Measurements from ENCODE around the gene SLC31A1. TPM values are rescaled to one million over a fixed set of nuclear protein-coding genes. Genes with fewer than 3 reads are reported as not detected.

Gene SLC31A1
- total and polyA plus RNA-seq, 2 of the 8 experiments (the other 6 are each of a cell fraction or from before 2014, with no cell fraction given): 23.9 to 40.8 TPM

DNA sequence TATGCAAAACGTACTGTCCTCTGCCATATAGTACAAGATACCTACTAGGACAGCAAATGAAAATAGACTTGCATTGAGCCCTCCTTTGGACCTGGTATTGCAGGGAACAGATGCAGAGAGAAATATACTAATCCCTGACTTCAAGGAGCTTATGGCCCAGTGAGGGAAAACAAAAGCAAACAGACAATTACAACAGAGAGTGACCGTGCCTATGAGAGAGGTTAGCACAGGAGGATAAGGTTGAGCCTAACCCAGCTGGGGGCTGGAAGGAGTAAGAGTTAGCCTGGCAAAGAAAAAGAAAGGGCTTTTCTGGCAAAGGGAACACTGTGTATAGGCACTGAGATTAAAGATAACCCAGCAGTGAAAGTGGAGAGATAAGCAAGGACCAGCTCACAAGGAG is 48.5 kb downstream of the SLC31A1 start:
- Histone ChIP-seq H3K23me2 (ENCODE audit: low read depth, low read length) (peaks cover 2% of the 10 kb centered on the region; the same call in 1 of the 2 replicates), H3K56ac (replicated peaks; ENCODE audit: insufficient read length, low read depth, low read length) (no peak overlapping the region), H3K9me3 (ENCODE audit: insufficient read depth in 2 of 2, low read depth in 1 of 2, low read length in 1 of 2) (no peaks in the 10 kb centered on the region), H2BK20ac (ENCODE audit: low read length) (no peak overlapping the region), H3K18ac (ENCODE audit: extremely low read depth, low read length) (no peak overlapping the region), H3K4me1 (replicated peaks in 1 of 4; ENCODE audit: control insufficient read depth in 3 of 4, insufficient read depth in 4 of 4, low read length in 3 of 4) (no peaks in the 10 kb centered on the region), H2AK5ac (ENCODE audit: low read depth, low read length) (no peak overlapping the region), H3K27ac (ENCODE audit: low read depth, low read length) (no peak overlapping the region), H3K23ac (ENCODE audit: insufficient read length) (no peak overlapping the region), H3K79me1 (ENCODE audit: low read depth, low read length) (no peaks in the 10 kb centered on the region), H4K91ac (replicated peaks; ENCODE audit: insufficient read length, low read length) (no peak overlapping the region), H3K9ac (replicated peaks in 1 of 4; ENCODE audit: extremely low read depth in 1 of 4, low read depth in 3 of 4, low read length in 3 of 4) (no peak overlapping the region), H2AFZ (ENCODE audit: low read length) (no peak overlapping the region), H3K14ac (ENCODE audit: insufficient read length) (no peak overlapping the region), H3K4ac (replicated peaks; ENCODE audit: insufficient read length, low read depth, low read length) (no peak overlapping the region), H2BK120ac (replicated peaks; ENCODE audit: low read depth, low read length) (no peak overlapping the region), H3K4me2 (ENCODE audit: insufficient read depth in 1 of 2, low read depth in 2 of 2, low read length in 2 of 2) (no peak overlapping the region), H2BK5ac (ENCODE audit: low read depth, low read length) (no peak overlapping the region), H3K36me3 (ENCODE audit: control insufficient read depth in 2 of 4, insufficient read depth in 4 of 4, low read length in 3 of 4) (peaks cover 3 to 27% (median 16%) of the 10 kb centered on the region in 4 experiments), H4K8ac (ENCODE audit: extremely low read depth, insufficient read depth, low read length) (no peak overlapping the region), H3K4me3 (ENCODE audit: extremely low read depth in 1 of 4, insufficient read depth in 2 of 4, low read depth in 3 of 4, low read length in 4 of 4) (no peak overlapping the region), H3K27me3 (replicated peaks in 1 of 4; ENCODE audit: control insufficient read depth in 3 of 4, extremely low read depth in 1 of 4, insufficient read depth in 3 of 4, low read length in 3 of 4) (no peaks in the 10 kb centered on the region), H2BK15ac (ENCODE audit: low read length) (no peak overlapping the region), H4K20me1 (replicated peaks in 1 of 2; ENCODE audit: control insufficient read depth in 1 of 2, insufficient read depth in 2 of 2, low read length in 2 of 2) (peaks cover 0 to 2% of the 10 kb centered on the region in 2 experiments), H2BK12ac (ENCODE audit: low read depth, low read length) (no peak overlapping the region), H3K79me2 (ENCODE audit: control insufficient read depth in 1 of 2, insufficient read depth in 2 of 2, low read length in 2 of 2) (no peaks in the 10 kb centered on the region; a peak in 1 of 4 replicates), H4K5ac (ENCODE audit: insufficient read length, low read depth, low read length) (no peak overlapping the region)
- DNase-seq (ENCODE audit: low read depth in 1 of 2, low spot score in 2 of 2) (no peak), FAIRE-seq (no peak)
- ChIA-PET CTCF (ENCODE audit: partially characterized antibody) (interaction anchor here (0.9 to 1.3 kb wide), 2 partner anchors 78 to 140 kb away, joined by 4 read pairs; no protein-coding TSS in a partner anchor), POLR2A (ENCODE audit: partially characterized antibody) (interaction anchor here (1.2 kb wide), 1 partner anchor 48 kb away, joined by 3 read pairs; the partner anchor contains the start of gene SLC31A1)
- WGBS, 2 experiments (ENCODE audit: extremely low coverage in 1 of 2, insufficient coverage in 1 of 2, insufficient read length in 1 of 2, insufficient replicate concordance in 2 of 2, low coverage in 1 of 2, low lambda C conversion rate in 2 of 2, missing lambda C conversion rate in 1 of 2): 93% methylated on average over 2 of the region's 2 CpGs; no CpG with 5 or more reads in 1 of the 2 experiments
- TF ChIP-seq MAFK (IDR thresholded peaks at IDR 0.05; ENCODE audit: low read depth, low read length): no peak
- TF ChIP-seq KDM1A (IDR thresholded peaks at IDR 0.05; ENCODE audit: borderline replicate concordance, low read length): no peak
- TF ChIP-seq HDAC2 (IDR thresholded peaks at IDR 0.05; ENCODE audit: borderline replicate concordance in 1 of 2, low read depth in 2 of 2, low read length in 2 of 2): no peak
- TF ChIP-seq BCL11A (IDR thresholded peaks at IDR 0.05; ENCODE audit: low read depth in 2 of 2, low read length in 2 of 2): no peak
- TF ChIP-seq RXRA (IDR thresholded peaks at IDR 0.05; ENCODE audit: insufficient read depth, low read depth, low read length): no peak
- TF ChIP-seq POLR2A (IDR thresholded peaks at IDR 0.05; ENCODE audit: control extremely low read depth in 1 of 2, low read depth in 2 of 2, low read length in 2 of 2): no peak
- no peak for TF ChIP-seq SIN3A (conservative IDR thresholded peaks at IDR 0.05 in 1 of 2, IDR thresholded peaks at IDR 0.05 in 1 of 2; ENCODE audit: low read depth in 1 of 2, low read length in 2 of 2)
- no peak for TF ChIP-seq JUN (IDR thresholded peaks at IDR 0.05; ENCODE audit: low read depth, low read length)
- no peak for TF ChIP-seq RAD21 (IDR thresholded peaks at IDR 0.05 in 1 of 2, conservative IDR thresholded peaks at IDR 0.05 in 1 of 2; ENCODE audit: low read depth in 2 of 2, low read length in 2 of 2)
- no peak for TF ChIP-seq CHD1 (IDR thresholded peaks at IDR 0.05; ENCODE audit: low read depth, low read length)
- TF ChIP-seq SIX5 (IDR thresholded peaks at IDR 0.05; ENCODE audit: low read depth, low read length): no peak
- TF ChIP-seq SP2 (IDR thresholded peaks at IDR 0.05; ENCODE audit: low read length): no peak
- TF ChIP-seq CTBP2 (IDR thresholded peaks at IDR 0.05; ENCODE audit: borderline replicate concordance, insufficient read depth, insufficient read length, low read length): no peak
- no peak for TF ChIP-seq FOSL1 (IDR thresholded peaks at IDR 0.05; ENCODE audit: insufficient read depth, low read depth, low read length)
